Activated naive CD4-positive, alpha-beta T cell treated with anti-CD3 and anti-CD28 coated beads, Interleukin-2, amount 50 U/mL, for 24 hours (primary cell): Measurements from ENCODE around the gene PTPN2.
"Not testable (repeated sequence)": the region's sequence is repeated elsewhere in the genome, so short reads cannot be mapped to it uniquely, and the experiment has no call there.

Experiments
- H3K27ac Mint-ChIP-seq: one replicate; pipeline ENCODE4 v1.8.0; 2021; ENCODE audit warnings: mild to moderate bottlenecking, mixed read lengths
- H3K27me3 Mint-ChIP-seq: one replicate; pipeline ENCODE4 v1.8.0; 2021; ENCODE audit warnings: mixed read lengths
- H3K36me3 Mint-ChIP-seq: one replicate; pipeline ENCODE4 v1.8.0; 2021; ENCODE audit warnings: mixed read lengths
- H3K4me1 Mint-ChIP-seq: one replicate; pipeline ENCODE4 v1.8.0; 2021; ENCODE audit warnings: mixed read lengths
- H3K4me3 Mint-ChIP-seq: one replicate; pipeline ENCODE4 v1.8.0; 2021; ENCODE audit warnings: mild to moderate bottlenecking, mixed read lengths
- H3K9me3 Mint-ChIP-seq: one replicate; pipeline ENCODE4 v1.8.0; 2021; ENCODE audit warnings: mixed read lengths

Gene PTPN2

DNA sequence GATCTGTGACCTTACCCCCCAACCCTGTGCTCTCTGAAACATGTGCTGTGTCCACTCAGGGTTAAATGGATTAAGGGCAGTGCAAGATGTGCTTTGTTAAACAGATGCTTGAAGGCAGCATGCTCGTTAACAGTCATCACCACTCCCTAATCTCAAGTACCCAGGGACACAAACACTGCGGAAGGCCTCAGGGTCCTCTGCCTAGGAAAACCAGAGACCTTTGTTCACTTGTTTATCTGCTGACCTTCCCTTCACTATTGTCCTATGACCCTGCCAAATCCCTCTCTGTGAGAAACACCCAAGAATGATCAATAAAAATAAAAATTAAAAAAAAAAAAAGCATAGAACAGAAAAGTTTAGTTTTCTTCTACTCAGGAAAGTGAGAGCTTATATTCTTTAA, 9.0 kb downstream of the PTPN2 start:
- H3K4me1 Mint-ChIP-seq = peaks cover 50% of the 10 kb centered on the region
- H3K27me3 Mint-ChIP-seq, H3K36me3 Mint-ChIP-seq, H3K9me3 Mint-ChIP-seq, H3K27ac Mint-ChIP-seq, H3K4me3 Mint-ChIP-seq: not testable (repeated sequence)

DNA sequence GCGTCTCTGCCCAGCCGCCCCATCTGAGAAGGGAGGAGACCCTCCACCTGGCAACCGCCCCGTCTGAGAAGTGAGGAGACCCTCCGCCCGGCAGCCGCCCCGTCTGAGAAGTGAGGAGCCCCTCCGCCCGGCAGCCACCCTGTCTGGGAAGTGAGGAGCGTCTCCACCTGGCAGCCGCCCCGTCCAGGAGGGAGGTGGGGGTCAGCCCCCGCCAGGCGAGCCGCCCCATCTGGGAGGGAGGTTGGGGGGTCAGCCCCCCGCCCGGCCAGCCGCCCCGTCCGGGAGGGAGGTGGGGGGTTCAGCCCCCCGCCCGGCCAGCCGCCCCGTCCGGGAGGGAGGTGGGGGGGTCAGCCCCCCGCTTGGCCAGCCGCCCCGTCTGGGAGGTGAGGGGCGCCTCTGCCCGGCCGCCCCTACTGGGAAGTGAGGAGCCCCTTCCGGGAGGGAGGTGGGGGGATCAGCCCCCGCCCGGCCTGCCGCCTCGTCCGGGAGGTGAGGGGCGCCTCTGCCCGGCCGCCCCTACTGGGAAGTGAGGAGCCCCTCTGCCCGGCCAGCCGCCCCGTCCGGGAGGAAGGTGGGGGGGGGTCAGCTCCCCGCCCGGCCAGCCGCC, 10.0 kb downstream of the PTPN2 start:
- H3K36me3 Mint-ChIP-seq, H3K27ac Mint-ChIP-seq, H3K9me3 Mint-ChIP-seq, H3K27me3 Mint-ChIP-seq, H3K4me3 Mint-ChIP-seq: not testable (repeated sequence)
- peaks cover 46% of the 10 kb centered on the region for H3K4me1 Mint-ChIP-seq

DNA sequence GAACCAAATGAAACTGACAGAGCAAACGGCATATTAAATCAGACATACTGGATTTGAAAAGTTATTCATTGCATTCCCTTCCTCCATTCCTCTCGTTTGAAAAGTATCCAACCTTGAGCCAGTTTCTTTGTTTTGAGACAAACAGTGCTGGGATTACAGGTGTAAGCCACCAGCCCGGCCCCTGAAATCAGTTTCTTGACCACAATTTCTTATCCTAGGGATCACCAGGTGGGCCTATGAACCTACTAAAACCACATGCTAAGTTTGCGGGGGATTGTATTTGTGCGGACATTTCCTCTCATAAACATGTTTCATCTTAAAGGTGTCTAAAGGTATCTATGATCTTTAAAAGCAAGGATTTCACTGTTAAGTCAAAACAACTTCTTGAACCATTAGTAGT, 11.6 kb downstream of the PTPN2 start:
- peaks cover 41% of the 10 kb centered on the region for H3K4me1 Mint-ChIP-seq
- no peaks in the 10 kb centered on the region for H3K9me3 Mint-ChIP-seq
- H3K36me3 Mint-ChIP-seq = peaks cover 9% of the 10 kb centered on the region
- H3K27ac Mint-ChIP-seq = no peak overlapping the region
- H3K27me3 Mint-ChIP-seq = no peaks in the 10 kb centered on the region
- no peak overlapping the region for H3K4me3 Mint-ChIP-seq

DNA sequence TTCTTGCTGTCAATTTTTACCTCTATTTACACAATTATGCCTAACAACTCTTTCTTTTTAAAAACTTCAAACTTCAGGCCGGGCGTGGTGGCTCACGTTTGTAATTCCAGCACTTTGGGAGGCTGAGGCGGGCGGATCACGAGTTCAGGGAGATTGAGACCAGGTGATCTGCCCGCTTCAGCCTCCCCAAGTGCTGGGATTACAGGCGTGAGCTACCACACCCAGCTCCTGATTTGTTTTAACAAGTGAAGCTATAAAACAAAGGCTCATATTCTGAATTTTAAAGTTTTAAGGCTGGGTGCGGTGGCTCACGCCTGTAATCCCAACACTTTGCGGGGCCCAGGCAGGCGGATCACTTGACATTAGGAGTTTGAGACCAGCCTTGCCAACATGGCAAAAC, 15.5 kb downstream of the PTPN2 start:
- Mint-ChIP-seq H3K27ac (no peak overlapping the region), H3K9me3 (no peaks in the 10 kb centered on the region), H3K4me3 (no peak overlapping the region), H3K27me3 (no peaks in the 10 kb centered on the region), H3K4me1 (peaks cover 42% of the 10 kb centered on the region), H3K36me3 (peaks cover 11% of the 10 kb centered on the region)

DNA sequence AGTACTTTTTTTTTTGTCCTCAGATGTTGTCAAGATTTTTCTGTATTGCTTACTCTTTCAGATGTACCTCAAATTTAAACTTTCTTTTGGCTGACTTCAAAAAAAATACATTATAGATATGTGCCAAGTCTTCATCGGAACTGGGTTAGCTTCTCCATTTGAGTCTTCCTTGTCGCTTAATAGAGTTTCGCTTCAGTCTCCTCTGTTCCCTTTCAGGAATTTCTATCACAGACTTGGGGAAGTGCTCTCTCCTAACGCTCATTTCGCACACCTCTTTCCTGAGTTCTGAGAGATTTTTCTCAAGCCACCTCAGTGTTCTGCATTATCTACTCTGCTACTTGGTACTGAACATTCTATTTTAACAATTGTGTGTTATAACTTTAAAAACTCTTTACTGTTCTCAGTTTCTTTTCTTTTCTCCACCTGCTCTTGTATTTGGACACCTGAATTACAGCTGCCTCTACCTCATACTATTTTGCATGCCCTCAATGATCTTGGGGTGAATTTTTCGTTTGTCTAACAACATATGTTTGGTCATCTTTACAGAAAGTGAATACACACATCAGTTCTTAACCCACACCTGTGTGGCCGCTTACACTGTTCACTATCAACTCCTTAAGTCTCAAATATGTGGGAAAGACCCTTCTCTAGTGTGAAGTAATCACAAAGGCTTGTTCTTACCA, 16.5 kb downstream of the PTPN2 start:
- Mint-ChIP-seq H3K9me3 (no peaks in the 10 kb centered on the region), H3K4me3 (no peak overlapping the region), H3K4me1 (peaks cover 50% of the 10 kb centered on the region), H3K27me3 (no peaks in the 10 kb centered on the region), H3K27ac (no peak overlapping the region), H3K36me3 (peaks cover 10% of the 10 kb centered on the region)

DNA sequence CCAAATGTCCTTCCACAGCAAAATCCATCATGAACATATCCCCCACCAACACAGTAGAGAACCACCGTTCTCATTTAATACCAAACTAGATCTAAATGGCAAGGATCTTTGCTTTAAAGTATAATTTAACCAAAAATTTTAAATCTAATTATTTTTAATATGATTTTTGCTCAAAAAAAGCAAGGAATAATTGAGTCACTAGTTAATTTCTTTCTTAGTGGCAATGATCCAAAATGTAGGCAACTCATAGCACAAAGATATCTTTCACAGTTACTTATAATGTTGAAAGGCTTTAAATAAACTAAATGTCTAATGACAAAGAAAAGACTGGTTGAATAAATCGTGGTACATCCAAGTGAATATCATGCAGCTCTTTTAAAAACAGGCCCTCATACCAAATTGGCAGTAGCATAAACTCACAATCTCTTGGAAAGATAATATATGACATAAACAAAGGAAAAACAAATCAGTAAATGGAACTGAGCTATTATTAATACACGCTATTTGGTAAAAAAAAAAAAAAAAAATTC, 20.3 kb downstream of the PTPN2 start:
- no peak overlapping the region for H3K27ac Mint-ChIP-seq
- H3K9me3 Mint-ChIP-seq = no peaks in the 10 kb centered on the region
- H3K4me3 Mint-ChIP-seq = no peak overlapping the region
- peaks cover 10% of the 10 kb centered on the region for H3K36me3 Mint-ChIP-seq
- H3K4me1 Mint-ChIP-seq = peaks cover 62% of the 10 kb centered on the region
- H3K27me3 Mint-ChIP-seq = no peaks in the 10 kb centered on the region

DNA sequence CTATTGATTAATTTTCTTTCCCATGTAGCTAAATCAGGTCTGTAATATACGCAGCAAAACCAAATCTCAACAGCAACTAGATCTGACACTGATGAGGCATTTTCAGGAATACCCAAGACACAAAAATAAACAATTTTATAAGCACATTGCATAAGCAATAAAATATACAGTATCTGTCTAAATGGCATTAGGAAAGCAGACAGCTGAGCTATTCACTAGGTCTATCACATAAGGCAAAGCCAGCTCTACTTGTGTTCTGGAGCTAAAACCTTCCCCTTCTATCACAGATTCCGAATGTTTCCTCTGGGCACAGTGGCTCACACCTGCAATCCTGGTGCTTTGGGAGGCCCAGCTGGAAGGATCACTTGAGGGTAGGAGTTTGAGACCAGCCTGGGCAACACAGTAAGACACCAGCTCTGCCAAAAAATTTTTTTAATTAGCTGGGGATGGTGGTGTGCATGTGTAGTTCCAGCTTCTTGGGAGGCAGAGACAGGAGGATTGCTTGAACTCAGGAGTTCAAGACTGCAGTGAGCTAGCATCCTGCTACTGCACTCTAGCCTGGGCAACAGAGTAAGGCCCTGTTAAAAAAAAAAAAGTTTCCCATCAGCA, 21.1 kb downstream of the PTPN2 start:
- H3K9me3 Mint-ChIP-seq = no peaks in the 10 kb centered on the region
- no peaks in the 10 kb centered on the region for H3K27me3 Mint-ChIP-seq
- H3K36me3 Mint-ChIP-seq = peaks cover 12% of the 10 kb centered on the region
- no peak overlapping the region for H3K4me3 Mint-ChIP-seq
- H3K4me1 Mint-ChIP-seq = peaks cover 67% of the 10 kb centered on the region
- H3K27ac Mint-ChIP-seq = no peak overlapping the region

DNA sequence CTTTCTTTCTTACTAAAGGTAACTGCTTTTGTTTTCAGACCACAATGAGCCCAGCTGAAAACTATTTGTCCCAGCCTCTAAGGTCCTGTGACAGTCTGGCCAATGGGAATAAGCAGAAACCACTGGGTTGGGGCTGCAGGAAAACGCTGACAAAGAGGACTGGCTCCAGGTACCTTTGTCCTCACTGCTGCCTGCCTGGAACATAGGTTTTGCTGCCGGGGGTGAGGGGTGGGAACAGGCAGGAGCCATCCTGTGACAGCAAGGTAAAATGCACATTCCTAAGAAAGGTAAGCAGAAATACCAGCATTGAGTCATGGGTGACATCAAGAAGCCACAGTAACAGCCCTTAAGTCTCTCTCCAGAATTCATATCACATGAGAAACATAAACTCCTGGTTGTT, 21.6 kb downstream of the PTPN2 start:
- no peak overlapping the region for H3K27ac Mint-ChIP-seq
- H3K36me3 Mint-ChIP-seq = peaks cover 10% of the 10 kb centered on the region
- no peaks in the 10 kb centered on the region for H3K9me3 Mint-ChIP-seq
- H3K27me3 Mint-ChIP-seq = no peaks in the 10 kb centered on the region
- no peak overlapping the region for H3K4me3 Mint-ChIP-seq
- H3K4me1 Mint-ChIP-seq = peaks cover 67% of the 10 kb centered on the region

DNA sequence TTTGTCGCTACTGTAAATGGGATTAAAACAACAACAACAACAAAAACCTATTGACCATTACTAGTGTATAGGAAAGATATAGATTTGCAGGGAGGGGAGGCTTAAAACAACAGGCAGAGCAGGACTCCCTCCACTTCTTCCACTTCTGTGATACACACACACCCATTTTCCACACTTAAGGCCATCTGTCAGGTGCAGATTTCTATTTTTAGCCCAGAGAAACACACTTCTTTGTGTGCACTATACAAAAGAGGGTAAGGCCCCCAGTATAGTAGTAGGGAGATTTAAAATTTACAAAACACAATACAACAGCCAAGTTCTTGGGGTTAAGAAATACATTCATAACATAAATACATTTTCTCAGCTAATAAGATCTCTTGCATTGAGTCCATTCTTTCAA, 22.4 kb downstream of the PTPN2 start:
- no peaks in the 10 kb centered on the region for H3K27me3 Mint-ChIP-seq
- peaks cover 11% of the 10 kb centered on the region for H3K36me3 Mint-ChIP-seq
- peaks cover 72% of the 10 kb centered on the region for H3K4me1 Mint-ChIP-seq
- H3K27ac Mint-ChIP-seq = no peak overlapping the region
- no peak overlapping the region for H3K4me3 Mint-ChIP-seq
- H3K9me3 Mint-ChIP-seq = no peaks in the 10 kb centered on the region

DNA sequence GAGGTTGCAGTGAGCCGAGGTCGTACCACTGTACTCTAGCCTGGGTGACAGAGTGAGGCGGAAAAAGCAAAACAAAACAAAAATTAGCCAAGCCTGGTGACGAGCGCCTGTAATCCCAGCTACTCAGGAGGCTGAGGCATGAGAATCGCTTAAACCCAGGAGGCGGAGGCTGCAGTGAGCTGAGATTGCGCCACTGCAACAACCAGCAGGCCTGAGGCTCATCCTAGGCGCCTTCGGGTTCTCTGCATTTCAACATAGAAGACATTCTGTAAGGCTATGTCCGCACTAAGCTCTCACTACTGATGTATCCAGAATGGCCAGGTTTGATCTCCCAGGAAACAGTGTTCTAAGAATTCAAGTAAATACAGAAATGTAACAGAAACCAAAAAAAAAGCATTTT, 23.5 kb downstream of the PTPN2 start:
- H3K4me1 Mint-ChIP-seq = peaks cover 74% of the 10 kb centered on the region
- H3K4me3 Mint-ChIP-seq = no peak overlapping the region
- no peaks in the 10 kb centered on the region for H3K27me3 Mint-ChIP-seq
- no peaks in the 10 kb centered on the region for H3K9me3 Mint-ChIP-seq
- peaks cover 17% of the 10 kb centered on the region for H3K36me3 Mint-ChIP-seq
- H3K27ac Mint-ChIP-seq = no peak overlapping the region

DNA sequence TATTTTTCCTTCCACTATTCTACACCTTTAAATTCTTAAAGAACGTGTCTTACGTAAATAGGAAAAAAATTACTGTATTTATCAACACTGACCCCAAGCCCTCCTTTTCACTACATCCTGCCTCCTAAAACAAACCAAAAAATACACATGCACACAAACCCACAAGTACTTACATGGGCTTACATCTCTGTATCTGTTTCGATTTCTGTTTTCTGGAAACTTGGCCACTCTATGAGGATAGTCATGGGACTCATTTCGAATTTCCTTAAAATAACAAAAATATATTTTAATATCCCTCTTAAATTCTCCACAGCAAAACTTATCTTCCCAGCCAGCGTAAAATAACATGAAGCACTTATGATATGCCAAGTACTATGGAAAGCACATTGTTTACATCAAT, 25.0 kb downstream of the PTPN2 start:
- H3K27me3 Mint-ChIP-seq = no peaks in the 10 kb centered on the region
- H3K4me1 Mint-ChIP-seq = peaks cover 77% of the 10 kb centered on the region
- H3K9me3 Mint-ChIP-seq = no peaks in the 10 kb centered on the region
- no peak overlapping the region for H3K4me3 Mint-ChIP-seq
- H3K27ac Mint-ChIP-seq = peak overlapping the region; percentile 48
- peaks cover 28% of the 10 kb centered on the region for H3K36me3 Mint-ChIP-seq

DNA sequence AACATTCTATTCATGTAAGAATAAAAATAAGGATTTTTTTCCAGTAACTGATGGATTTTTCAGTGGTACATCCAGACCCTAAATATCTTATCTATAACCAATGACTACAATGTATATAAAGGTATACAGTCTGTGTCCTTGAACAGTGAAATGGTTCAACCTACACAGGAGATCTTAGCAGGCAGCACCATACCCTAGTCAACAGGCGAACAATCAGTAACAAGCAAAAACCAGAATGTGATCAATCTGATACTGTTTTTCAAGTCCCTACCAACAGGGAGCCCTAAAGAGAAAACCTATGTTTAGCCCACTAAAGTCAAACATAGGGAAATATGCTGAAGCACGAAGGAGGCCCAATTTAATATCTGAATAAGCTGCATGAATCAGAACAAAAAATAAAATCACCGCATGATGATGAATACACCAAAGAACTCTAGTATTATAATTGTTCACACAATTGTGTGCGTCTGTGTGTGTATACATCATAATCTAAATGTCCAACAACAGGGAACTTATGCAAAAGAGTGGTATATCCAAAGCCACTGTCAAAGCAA, 26.0 kb downstream of the PTPN2 start:
- peak overlapping the region; percentile 55 for H3K27ac Mint-ChIP-seq
- peak overlapping the region; percentile 11 for H3K4me3 Mint-ChIP-seq

DNA sequence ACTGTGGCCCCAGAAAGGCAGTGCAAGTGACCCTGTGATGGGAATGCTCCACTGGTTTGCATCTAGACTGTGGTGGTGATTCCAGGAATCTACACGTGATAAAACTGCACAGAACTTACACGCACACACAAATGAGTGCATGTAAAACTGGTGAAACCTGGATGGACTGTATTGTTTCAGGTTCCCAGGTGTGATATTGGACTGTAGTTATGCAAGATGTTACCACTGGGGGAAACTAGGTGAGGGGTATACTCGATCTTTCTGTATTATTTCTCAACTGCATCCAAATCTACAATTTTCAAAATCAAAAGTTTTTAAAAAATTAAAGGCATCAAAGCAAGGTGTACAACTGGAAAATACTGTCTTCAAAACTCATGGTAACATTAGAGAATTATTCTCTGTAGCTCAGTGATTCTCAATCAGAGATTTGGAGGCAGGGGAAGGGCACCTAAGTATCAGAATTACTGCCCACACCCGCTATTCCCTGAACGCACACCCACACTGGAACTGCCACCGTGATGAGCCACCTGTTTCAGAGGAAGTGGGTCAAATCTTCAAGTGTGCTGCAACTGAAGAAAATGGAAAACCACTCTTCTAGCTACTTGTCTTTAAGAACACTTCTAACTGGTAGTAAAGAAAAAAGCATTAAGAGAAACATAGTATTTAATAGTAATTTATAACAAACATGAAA, 26.7 kb downstream of the PTPN2 start:
- Mint-ChIP-seq H3K4me1 (peaks cover 76% of the 10 kb centered on the region), H3K4me3 (peak overlapping the region; percentile 19), H3K27me3 (no peaks in the 10 kb centered on the region), H3K27ac (no peak overlapping the region), H3K36me3 (peaks cover 30% of the 10 kb centered on the region), H3K9me3 (no peaks in the 10 kb centered on the region)

More for the DNA sequence above, 26.0 kb downstream of the PTPN2 start:
- H3K9me3 Mint-ChIP-seq = no peaks in the 10 kb centered on the region
- peaks cover 76% of the 10 kb centered on the region for H3K4me1 Mint-ChIP-seq
- peaks cover 28% of the 10 kb centered on the region for H3K36me3 Mint-ChIP-seq
- no peaks in the 10 kb centered on the region for H3K27me3 Mint-ChIP-seq

DNA sequence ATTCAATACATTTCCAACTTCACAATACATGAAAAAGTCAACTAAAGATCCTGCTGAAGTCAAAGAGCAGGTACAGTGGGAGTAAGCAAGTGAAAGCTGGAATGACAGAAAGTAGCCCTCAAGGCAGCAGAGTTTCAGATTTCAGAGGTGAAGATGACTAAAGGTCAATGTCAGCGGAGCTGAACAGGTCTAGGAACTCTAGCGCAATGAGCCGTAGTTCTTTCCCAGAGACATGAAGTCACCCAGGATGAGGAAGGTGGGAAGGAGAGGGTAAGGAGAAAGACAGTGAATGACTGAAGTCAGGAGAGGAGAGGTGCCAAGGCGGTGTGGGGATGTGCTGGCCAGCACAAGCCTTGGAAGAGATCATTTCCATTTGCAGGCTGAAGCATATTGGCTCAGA, 28.1 kb downstream of the PTPN2 start:
- peaks cover 32% of the 10 kb centered on the region for H3K36me3 Mint-ChIP-seq
- no peak overlapping the region for H3K27ac Mint-ChIP-seq
- H3K4me3 Mint-ChIP-seq = no peak overlapping the region
- peaks cover 70% of the 10 kb centered on the region for H3K4me1 Mint-ChIP-seq
- no peaks in the 10 kb centered on the region for H3K9me3 Mint-ChIP-seq
- H3K27me3 Mint-ChIP-seq = no peaks in the 10 kb centered on the region

DNA sequence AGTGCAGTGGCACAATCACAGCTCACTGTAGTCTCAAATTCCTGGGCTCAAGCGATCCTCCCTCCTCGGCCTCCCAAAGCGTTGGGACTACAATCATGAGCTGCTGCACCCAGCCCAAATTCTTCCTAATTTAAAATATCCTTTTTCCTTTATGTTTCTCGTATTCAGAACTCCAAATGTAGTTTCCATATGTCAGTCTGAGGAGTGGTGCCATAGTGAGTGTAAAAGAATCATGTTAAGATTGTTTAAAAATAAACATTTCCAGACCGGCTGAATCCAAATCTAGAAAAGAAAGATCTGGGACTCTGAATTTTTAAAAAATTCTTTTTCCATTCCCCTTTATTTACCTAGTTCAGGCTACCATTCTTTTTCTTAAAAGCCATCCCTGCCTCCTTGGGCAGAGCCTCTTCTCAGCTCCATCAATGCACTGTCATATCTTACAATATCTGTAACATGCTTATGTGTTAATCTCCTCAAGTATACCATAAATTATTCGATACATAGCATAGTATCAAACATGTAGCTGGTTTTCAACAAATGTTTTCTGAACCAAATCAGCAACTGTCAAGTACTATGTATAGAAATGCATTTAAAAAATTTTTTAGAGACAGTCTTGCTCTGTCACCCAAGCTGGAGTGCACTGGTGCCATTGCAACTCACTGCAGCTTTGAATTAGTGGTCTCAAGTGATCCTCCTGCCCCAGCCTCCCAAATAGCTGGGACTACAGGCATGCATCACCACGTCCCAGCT, 31.3 kb downstream of the PTPN2 start:
- no peak overlapping the region for H3K4me3 Mint-ChIP-seq
- H3K4me1 Mint-ChIP-seq = peaks cover 63% of the 10 kb centered on the region
- H3K9me3 Mint-ChIP-seq = no peaks in the 10 kb centered on the region
- H3K27ac Mint-ChIP-seq = no peak overlapping the region
- H3K36me3 Mint-ChIP-seq = peaks cover 31% of the 10 kb centered on the region
- no peaks in the 10 kb centered on the region for H3K27me3 Mint-ChIP-seq
